GM11168 (cell line): Measurements from ENCODE around the gene PKP3.
"Not testable (repeated sequence)": the region's sequence is repeated elsewhere in the genome, so short reads cannot be mapped to it uniquely, and the experiment has no call there.

ENCODE experiments used
- in situ Hi-C: fragments of 300-500 bp; cut with MboI; formaldehyde crosslinking; loops from one replicate; pipeline ENCODE4 v1.12.0; 2022; ENCODE audit warnings: low sequenced_read_pairs; ENCODE audit not compliant: unreplicated experiment

PKP3 gene

GRCh38 chr11:419248-420005, 25.4 kb downstream of the PKP3 start:
- in situ Hi-C loops = no loop called here

DNA sequence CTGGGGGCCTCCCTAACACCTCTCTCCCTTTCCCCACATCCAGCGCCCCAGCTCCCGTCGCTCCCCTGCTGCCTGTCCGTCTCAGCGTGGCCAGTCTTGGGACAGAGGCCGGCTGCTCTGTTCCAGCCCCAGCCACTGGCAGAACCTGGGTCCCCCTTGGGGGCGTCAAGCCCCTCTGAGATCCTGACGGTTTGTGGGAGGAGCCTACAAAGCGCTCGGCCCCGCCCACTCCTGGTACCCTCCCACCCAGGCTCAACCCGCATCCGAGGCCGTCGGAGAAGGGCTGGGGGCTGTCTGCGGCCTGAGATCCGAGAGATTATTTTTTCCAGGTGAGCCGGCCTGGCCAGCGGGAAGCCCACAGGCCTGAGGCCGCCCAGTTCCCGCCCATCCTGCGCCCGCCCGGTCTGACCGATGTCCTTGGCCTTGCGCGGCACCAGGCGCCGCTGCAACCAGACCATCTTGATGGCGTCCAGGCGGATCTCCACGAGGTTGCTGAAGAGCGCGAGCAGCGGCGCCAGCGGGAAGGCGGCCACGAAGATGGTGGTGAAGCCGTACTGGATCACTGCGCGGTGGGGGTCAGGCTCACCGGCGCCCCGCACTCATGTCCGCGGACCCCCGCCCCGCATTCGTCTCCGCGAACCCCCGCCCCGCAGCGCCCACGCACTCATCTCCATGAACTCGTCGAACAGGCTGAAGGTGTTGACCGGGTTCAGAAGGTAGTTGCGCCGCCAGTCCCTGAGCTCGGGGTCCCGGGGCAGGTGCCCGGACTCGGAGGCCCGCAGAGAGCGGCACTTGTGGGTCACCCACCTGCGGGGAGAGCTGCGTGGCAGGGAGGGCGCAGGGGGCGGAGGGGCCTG, 26.3 kb downstream of the PKP3 start:
- in situ Hi-C loops = no loop called here

DNA sequence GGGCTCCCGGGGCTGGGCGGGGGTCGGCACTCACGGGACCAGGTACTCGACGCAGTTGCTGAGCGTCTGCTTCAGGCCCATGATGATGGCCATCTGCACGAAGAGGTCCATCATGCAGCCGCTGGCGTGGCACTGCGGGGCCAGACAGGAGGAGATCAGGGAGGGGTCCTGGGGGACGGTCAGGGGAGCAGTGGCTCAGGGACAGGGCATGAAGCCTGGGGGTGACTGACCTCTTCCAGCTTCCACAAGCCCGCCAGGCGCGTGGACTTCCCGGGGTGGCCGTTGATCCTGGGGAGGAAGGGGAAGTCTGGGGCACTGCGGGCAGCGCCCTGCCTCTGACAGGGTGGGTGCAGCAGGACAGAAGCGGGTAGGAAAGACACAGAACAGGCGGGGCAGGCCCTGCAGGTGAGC, 26.9 kb downstream of the PKP3 start:
- in situ Hi-C loops = no loop called here

GRCh38 chr11:422249-422656, 28.2 kb downstream of the PKP3 start:
- in situ Hi-C loops = no loop called here

- in situ Hi-C loops = no loop called here
Observed at GRCh38 chr11:424232-424631, 30.2 kb downstream of the PKP3 start.

DNA sequence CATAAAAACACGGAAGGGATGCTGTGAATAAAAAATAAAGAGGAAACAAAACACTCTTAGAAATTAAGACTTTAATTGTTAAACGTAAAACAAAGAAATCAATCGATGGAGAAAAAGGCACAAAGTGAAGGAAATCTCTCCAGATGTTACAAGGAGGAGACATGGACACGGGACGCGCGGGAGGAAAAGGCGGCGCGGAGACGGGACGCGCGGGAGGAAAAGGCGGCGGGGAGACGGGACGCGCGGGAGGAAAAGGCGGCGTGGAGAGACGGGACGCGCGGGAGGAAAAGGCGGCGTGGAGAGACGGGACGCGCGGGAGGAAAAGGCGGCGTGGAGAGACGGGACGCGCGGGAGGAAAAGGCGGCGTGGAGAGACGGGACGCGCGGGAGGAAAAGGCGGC, 30.8 kb downstream of the PKP3 start:
- in situ Hi-C loops = not testable (repeated sequence)

- in situ Hi-C loops = no loop called here
Observed at GRCh38 chr11:425301-425700, 31.3 kb downstream of the PKP3 start.

GRCh38 chr11:426851-427250, 32.8 kb downstream of the PKP3 start:
- in situ Hi-C loops = no loop called here

DNA sequence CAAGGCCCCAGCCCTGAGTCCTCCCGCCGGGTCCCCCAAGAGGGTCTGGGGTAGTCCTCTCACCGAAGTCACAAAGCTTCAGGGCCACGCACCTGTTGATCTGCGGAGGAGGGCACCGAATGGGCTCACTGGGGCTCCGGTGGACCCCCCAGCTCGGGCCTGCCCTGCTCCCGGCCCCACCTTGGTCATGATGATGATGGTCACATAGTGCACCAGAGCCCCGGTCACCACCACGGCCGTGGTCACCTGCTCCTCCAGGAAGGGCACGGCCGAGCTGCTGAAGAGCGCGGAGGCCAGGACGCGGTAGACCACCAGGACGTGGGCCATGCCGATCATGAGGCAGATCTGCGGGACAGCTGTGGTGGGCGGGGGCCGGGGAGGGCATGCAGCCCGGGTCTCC, 34.3 kb downstream of the PKP3 start:
- in situ Hi-C loops = no loop called here

GRCh38 chr11:429391-429790, 35.4 kb downstream of the PKP3 start:
- in situ Hi-C loops = no loop called here

DNA sequence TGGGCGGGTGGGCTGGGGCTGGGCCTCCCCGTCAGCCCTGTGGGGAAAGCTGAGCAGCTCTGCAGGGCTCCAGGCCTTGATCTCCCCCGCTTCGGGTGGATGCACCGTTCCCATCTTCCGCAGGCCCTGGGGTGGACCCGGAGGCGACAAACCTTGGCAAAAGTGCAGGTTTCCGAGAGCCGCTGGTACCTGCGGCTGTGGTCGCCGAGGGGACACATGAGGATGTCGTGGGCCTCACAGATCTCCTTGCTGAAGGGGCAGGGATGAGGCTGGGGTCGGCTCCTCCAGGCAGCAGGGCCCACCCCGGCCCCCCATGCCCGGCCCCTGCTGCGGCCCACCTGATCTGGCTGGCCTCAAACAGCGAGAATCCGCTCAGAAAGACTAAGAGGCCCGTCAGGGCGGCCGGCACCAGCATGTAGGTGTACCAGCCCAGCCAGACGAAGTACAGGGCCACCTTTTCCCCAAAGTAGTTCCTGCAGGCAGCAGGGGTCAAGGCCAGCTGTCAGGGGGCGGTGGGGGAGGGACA, 36.0 kb downstream of the PKP3 start:
- in situ Hi-C loops = no loop called here

DNA sequence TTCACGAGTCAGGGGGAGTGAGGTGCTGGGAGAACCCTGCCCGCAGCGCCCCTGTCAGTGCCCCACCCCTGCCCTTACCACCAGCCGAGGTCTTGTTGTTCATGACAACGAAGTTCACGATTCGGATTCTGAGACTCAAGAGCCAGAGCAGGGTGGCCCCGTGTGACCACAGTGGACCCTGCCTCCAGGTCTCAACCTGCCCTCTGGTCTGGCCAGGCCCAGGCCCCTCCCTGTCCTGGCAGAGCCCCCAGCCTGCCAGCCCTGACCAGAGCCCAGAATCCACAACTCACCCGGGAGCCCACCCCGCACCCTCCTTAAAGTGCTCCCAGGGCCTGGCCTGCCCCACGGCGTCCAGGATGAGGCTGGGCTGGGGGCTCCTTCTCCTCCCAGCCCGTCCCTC, 37.9 kb downstream of the PKP3 start:
- in situ Hi-C loops = no loop called here

- in situ Hi-C loops = no loop called here
Observed at GRCh38 chr11:432501-433100, 38.6 kb downstream of the PKP3 start.

GRCh38 chr11:433111-433510, 39.1 kb downstream of the PKP3 start:
- in situ Hi-C loops = no loop called here

GRCh38 chr11:433641-434040, 39.6 kb downstream of the PKP3 start:
- in situ Hi-C loops = no loop called here

GRCh38 chr11:434496-434895, 40.5 kb downstream of the PKP3 start:
- in situ Hi-C loops = no loop called here

- in situ Hi-C loops = not testable (repeated sequence)
Observed at GRCh38 chr11:434999-435740, 41.2 kb downstream of the PKP3 start.

- in situ Hi-C loops = no loop called here
Observed at GRCh38 chr11:437228-437870, 43.3 kb downstream of the PKP3 start.

- in situ Hi-C loops = no loop called here
Observed at GRCh38 chr11:438101-438844, 44.3 kb downstream of the PKP3 start.
